ENCODE data around the gene TSPAN9. TPM values are rescaled to one million over a fixed set of nuclear protein-coding genes. Genes with fewer than 3 reads are reported as not detected.

TSPAN9 gene
- total RNA-seq, 3 donors from 2014 or later: 4.7 to 28.4 (median 8.5) TPM

DNA sequence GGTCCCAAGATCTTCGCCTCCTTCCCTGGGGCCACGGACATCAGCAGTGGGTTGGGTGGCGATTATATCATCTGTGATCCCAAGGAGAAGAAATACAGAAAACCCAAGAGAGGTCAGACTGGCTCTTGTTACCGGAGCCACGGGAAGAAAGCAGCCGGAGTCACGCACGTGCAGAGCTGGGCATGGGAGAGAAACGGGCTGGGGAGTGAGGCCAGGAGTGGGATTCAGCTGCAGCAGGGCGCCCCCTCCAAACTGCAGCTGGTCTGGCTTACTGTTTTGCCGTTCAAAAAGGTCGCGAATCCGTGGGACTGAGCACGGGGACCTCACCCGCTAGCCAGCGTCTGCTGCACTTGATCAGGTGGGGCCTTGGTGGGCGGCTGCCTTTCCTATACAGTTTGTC is 207.2 kb downstream of the TSPAN9 start:
- no peak for DNase-seq
- intact Hi-C loops (cut with DNase I, micrococcal nuclease): no loop called here
- no peak for ATAC-seq

GRCh38 chr12:3285570-3285969 is 208.4 kb downstream of the TSPAN9 start:
- Histone ChIP-seq H3K4me3 (no peak overlapping the region), H3K9me3 (no peaks in the 10 kb centered on the region), H3K36me3 (ENCODE audit: low read depth) (no peaks in the 10 kb centered on the region), H3K4me1 (ENCODE audit: low read depth) (no peaks in the 10 kb centered on the region)
- intact Hi-C loops (cut with DNase I, micrococcal nuclease): no loop called here
- ATAC-seq: no peak
- no peak for TF ChIP-seq CTCF (IDR thresholded peaks at IDR 0.05)
- no peak for DNase-seq

More for the DNA sequence above, 207.2 kb downstream of the TSPAN9 start:
- no peaks in the 10 kb centered on the region for H3K9me3 ChIP-seq
- H3K4me1 ChIP-seq (ENCODE audit: low read depth): no peaks in the 10 kb centered on the region
- no peak overlapping the region for H3K4me3 ChIP-seq
- no peak for TF ChIP-seq CTCF (IDR thresholded peaks at IDR 0.05)
- no peaks in the 10 kb centered on the region for H3K36me3 ChIP-seq (ENCODE audit: low read depth)

DNA sequence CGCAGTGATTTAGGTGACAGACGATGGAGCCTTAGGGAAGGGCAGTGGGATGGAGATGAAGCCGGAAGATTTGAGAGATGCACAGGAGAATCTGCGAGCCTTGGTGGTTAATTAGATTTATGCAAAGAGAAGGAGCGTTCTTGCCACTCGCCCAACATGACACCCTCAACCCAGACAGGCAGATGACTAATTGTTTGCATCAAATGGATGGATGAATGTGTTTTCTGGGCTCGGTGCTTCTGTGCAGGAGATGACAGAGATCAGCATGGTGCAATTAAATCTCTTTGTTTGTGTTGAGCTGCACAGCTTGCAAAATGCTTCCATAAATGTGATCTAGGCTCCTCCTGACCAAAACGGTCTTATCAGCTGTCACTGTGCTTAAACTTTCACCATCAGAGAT is 211.5 kb downstream of the TSPAN9 start:
- ATAC-seq (no peak), DNase-seq (no peak)
- no peak for TF ChIP-seq CTCF (IDR thresholded peaks at IDR 0.05)
- intact Hi-C loops (cut with DNase I, micrococcal nuclease): no loop called here
- H3K36me3 ChIP-seq (ENCODE audit: low read depth): no peaks in the 10 kb centered on the region
- H3K4me1 ChIP-seq (ENCODE audit: low read depth): no peaks in the 10 kb centered on the region
- no peaks in the 10 kb centered on the region for H3K9me3 ChIP-seq
- H3K4me3 ChIP-seq: no peak overlapping the region

DNA sequence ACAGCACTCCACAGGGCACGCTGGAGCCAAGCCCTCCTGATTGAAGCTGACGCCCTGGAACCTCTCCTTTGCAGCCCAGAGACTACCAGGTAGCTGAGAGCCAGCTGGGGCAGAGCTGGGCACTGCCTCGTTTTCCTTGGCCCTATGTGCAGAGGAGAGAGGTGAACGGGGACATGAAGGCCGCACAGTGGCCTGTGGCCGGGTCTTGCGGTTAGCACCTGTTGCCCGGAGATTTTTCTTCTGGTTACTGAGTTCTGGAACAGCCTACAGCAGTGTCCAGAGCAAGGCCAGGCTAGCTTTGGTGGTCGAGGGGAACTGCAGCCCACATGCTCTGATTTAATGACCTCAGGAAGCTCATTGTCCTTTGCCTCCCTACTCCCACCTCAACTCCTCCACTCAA is 212.5 kb downstream of the TSPAN9 start:
- no peak for TF ChIP-seq CTCF (IDR thresholded peaks at IDR 0.05)
- H3K4me1 ChIP-seq (ENCODE audit: low read depth): no peaks in the 10 kb centered on the region
- H3K9me3 ChIP-seq: no peaks in the 10 kb centered on the region
- intact Hi-C loops (cut with DNase I, micrococcal nuclease): loop anchor here in 1 of 2 donors (10.0 kb wide), 1 partner anchor 515 kb away; no protein-coding TSS in a partner anchor
- H3K4me3 ChIP-seq: no peak overlapping the region
- DNase-seq (no peak), ATAC-seq (no peak)
- no peaks in the 10 kb centered on the region for H3K36me3 ChIP-seq (ENCODE audit: low read depth)

DNA sequence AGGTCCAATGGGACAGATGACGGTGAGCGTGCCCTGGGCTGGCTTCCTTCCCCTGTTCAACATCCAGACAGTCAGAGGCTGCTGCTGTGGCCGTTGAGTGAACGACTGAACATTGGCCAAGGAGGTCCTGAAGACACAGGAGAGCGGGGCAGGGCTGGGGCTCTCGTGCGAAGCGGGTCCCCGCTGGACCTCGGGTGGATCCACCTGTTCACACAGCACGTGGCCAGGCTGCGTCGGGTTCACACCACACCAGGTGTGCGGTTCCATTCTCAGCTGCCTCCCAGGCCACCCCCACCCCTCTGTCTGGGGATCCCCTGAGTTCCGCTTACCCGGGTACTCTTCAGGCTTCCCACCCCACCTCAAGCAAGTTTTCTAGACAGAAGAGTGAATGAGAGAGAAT is 214.8 kb downstream of the TSPAN9 start:
- Histone ChIP-seq H3K4me3 (no peak overlapping the region), H3K36me3 (ENCODE audit: low read depth) (no peaks in the 10 kb centered on the region), H3K4me1 (ENCODE audit: low read depth) (no peaks in the 10 kb centered on the region), H3K9me3 (no peaks in the 10 kb centered on the region)
- no peak for DNase-seq
- TF ChIP-seq CTCF (IDR thresholded peaks at IDR 0.05): no peak
- intact Hi-C loops (cut with DNase I, micrococcal nuclease): loop anchor here in 1 of 2 donors (10.0 kb wide), 1 partner anchor 513 kb away; no protein-coding TSS in a partner anchor
- no peak for ATAC-seq

Measured in mucosa of descending colon (tissue), 3 donors.